ENCODE data around the gene PRPF39.
"Not testable (repeated sequence)": the region's sequence is repeated elsewhere in the genome, so short reads cannot be mapped to it uniquely, and the experiment has no call there.

The PRPF39 gene, protein sequence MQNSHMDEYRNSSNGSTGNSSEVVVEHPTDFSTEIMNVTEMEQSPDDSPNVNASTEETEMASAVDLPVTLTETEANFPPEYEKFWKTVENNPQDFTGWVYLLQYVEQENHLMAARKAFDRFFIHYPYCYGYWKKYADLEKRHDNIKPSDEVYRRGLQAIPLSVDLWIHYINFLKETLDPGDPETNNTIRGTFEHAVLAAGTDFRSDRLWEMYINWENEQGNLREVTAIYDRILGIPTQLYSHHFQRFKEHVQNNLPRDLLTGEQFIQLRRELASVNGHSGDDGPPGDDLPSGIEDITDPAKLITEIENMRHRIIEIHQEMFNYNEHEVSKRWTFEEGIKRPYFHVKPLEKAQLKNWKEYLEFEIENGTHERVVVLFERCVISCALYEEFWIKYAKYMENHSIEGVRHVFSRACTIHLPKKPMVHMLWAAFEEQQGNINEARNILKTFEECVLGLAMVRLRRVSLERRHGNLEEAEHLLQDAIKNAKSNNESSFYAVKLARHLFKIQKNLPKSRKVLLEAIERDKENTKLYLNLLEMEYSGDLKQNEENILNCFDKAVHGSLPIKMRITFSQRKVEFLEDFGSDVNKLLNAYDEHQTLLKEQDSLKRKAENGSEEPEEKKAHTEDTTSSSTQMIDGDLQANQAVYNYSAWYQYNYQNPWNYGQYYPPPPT

DNA sequence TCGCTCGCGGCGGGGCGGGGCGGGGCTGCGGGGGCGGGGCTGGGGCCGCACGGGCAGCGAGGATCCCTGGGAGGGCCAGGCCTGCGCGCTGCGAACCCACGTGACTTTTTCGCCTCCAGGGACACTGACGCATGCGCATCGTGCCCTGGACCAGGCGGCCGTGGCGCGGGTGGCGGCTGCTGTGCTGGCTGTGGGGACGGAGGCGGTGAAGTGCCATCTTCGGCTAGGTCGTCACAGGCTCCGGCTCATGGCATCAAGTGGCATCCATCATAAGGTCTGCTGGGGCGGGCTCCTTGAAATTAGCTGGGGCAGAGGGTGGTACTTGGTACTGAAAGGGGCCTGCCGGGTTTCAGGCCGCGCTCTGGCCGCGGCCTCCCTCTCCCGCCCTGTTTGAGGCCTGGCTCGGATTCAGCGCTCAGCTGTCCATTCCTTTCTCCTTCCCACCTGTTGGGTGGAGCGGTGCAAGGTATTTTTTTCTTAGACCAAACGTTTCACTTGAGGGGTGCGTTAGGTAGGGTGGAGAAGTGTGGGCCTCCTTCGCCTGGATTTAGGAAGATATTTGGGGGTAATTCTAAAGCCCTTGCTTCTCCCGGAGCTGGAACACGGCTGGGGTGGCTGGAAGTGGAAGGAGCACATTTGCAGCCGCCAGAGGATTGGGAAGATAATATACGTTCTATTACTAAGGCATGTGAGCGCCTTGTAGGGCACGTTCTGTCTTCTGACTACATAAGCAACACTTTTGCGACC, at the start of gene PRPF39:
PRPF39 (plus strand) TSS at position 141 of the 747 bp plus-strand sequence. CDS start 11,124 bp downstream, outside the sequence.
- DNase-seq: peak; percentile 97

DNA sequence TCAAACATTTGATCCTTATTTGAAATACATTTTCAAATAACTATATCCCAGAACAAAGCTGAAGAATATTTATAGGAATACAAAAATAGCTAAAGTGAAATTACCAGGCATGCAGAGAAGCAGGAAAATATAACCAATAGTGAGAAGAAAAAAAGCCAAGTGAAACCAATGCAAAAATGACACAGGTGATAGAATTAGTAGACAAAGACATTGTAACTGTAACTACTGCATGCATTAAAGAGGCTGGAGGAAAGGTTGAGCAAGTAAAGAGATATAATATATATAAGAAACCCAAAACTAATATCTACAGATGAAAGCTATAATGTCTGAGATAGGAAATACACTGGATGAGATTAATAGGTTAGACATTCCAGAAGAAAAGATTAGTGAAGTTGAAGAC, 49.2 kb upstream of the PRPF39 start:
- DNase-seq: no peak

DNA sequence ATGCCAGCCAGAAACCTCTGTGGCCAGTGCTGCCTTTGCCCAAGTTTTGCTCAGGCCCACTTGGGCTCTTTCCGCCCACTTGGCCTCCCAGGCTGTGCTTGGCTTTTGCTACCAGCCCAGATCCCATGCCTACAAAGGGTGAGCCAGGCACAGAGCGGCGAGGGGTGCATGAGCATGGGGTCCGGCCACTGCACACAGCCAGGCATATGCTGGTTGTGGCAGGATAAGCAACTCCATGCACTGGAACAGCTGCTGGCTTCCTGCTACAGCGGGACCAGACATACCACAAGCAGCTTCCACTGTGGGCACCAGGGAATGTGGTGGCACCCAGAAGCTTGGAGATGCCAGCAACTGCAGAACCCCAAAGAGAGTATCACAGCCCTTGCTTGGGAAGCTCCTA, 45.7 kb upstream of the PRPF39 start:
- no peak for DNase-seq

DNA sequence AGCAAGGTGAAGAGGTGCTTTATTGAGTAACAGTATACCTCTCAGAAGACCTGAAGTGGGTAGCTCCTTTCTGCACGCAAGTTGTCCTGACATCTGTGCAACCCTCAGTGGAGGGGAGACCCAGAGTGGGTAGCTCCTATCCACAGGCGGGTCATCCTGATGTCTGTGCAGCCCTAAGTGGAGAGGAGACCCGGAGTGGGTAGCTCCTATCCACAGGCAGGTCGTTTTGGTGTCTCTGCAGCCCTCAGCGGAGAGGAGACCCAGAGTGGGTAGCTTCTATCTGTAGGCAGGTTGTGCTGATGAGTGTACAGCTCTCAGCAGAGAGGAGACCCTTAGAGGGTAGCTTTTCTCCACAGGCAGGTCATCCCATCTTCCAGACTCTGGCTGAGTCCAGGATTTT, 45.1 kb upstream of the PRPF39 start:
- no peak for DNase-seq

DNA sequence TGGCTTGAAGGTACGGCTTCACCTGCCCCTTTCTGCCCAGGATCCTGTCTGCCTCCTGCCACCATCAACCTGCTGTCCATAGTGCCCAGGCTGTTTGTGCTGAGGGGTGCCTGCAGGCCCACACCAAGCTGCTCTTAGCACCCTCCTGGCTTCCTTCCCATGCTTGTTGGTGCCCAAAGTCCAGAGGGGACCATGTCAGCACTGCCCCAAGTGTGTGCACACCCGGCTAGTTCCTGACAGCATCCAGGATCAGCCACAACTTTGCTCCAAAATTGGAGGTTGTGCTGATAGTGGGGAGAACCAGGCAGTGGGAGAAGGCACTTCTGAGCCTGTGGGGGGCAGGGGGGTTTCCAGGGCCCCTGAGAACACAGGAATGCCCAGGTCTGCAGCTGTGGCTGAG, 44.5 kb upstream of the PRPF39 start:
- DNase-seq: no peak

DNA sequence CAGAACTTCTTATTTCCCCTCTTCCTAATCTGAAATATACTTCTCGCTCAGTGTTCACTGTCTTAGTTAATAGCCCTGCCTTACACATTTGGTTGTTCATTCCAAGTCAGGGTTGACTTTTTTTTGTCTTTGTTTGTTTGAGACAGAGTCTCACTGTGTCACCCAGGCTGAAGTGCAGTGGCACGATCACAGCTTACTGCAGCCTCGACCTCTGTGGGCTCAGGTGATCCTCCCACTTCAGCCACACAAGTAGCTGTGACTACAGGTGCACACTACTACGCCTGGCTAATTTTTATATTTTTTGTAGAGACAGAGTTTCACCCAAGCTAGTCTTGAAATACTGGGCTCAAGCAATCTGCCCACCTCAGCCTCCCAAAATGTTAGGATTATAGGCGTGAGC, 42.3 kb upstream of the PRPF39 start:
- DNase-seq: no peak

DNA sequence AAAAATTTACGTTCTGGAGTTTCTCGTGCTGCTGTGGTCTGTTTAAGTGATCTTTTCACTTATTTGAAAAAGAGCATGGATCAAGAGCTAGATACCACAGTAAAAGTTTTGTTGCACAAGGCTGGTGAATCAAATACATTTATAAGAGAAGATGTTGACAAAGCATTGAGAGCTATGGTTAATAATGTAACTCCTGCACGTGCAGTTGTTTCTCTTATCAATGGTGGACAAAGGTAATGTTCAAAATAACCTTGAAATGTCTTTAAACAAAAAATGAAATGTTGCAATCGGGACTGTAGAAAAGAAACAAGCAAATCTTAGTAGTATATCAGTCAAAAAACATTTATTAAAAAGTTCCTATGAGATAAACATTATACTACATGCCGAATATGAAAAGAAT, 39.3 kb upstream of the PRPF39 start:
- DNase-seq: no peak

DNA sequence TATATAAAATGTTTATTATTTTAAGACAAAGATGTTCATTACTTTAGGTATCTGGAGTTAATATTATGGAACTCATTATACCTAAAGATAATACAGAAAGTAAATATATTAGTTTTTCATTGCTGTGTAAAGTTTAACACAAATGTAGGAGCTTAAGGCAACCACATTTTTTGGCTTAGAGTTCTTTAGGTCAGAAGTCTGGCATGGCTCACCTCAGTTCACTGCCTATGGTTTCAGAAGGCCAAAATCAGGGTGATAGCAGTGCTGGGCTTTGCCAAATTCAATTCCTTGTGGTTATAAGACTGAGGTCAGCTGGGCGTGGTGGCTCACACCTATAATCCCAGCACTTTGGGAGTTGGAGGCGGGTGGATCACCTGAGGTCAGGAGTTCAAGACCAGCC, 35.5 kb upstream of the PRPF39 start:
- no peak for DNase-seq

DNA sequence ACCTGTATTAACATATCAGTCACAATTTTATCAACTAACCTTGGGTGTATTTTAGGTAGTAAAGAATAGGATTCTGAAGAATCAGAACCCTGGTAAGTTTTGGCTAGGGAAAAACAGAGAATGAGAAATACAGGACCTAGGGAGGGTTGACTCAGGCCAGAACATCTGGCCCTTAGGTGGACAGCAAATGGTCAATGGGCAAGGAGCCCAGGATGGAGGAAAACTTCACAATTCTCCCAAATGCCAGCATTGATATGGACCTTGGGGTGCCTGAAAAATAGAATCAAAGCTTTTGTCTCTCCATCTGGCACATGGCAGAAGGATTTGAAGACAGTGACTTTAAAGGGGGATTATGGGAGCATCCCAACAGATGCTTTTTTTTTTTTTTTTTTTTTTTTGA, 32.7 kb upstream of the PRPF39 start:
- DNase-seq: no peak

DNA sequence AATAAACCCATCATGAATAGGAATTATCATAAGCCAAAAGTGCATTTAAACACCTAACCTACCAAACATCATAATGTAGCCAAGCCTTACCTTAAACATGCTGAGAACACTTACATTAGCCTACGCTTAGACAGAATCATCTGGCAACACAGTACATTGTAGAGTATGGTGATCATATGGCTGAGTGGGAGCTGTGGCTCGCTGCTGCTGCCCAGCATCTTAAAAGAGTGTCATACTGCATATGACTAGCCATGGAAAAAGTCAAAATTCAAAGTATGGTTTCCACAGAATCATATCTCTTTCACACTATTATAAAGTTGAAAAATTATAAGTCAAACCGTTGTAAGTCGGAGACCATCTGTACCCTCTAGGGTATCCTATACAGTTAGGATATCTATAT, 32.0 kb upstream of the PRPF39 start:
- DNase-seq: no peak

DNA sequence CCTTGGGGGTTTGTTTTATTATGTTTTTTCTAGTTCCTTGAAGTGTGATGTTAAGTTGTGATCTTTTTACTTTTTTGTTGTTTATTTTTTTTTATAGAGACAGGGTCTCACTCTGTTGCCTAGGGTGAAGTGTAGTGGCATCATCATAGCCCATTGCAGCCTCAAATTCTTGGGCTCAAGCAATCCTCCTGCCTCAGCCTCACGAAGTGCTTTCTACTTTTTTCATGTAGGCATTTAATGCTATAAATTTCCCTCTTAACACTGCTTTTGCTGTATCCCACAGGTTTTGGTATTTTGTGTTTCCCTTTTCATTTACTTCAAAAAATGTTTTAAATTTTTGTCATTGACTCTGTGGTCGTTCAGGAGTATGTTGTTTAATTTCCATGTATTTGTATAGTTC, 26.6 kb upstream of the PRPF39 start:
- no peak for DNase-seq

DNA sequence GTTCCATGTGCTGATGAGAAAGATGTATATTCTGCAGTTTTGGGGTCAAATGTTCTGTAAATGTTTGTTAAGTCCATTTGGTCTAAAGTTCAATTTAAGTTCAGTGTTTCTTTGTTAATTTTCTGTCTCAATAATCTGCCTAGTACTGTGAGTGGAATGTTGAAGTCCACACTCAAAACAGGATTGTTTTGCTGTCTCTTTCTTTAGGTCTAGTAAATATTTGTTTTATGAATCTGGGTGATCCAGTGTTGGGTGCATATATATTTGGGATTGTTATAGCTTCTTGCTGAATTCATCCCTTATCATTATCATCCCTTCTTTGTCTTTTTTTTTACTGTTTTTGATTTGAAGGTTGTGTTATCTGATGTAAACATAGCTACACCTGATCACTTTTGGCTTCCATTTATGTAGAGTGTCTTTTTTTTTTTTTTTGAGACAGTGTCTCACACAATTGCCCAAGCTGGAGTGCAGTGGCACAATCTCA, 26.0 kb upstream of the PRPF39 start:
- DNase-seq: no peak

DNA sequence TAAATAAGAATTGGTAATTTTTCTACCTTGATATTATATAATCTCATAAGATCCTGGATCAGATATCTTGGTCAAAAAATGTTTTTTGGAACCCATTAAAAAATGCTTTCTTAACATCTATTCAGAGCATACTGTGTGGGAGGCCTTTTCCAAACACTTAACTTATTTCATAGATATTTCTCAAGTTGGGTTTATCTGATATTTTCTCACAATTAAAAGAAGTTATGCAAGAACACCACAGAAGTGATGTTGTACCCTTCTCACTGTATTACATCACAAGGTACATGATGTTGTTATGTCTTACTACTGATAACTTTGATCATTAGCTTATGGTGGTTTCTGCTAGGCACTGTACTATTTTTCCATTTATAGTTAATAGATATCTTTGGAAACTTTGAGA, 23.4 kb upstream of the PRPF39 start:
- no peak for DNase-seq

DNA sequence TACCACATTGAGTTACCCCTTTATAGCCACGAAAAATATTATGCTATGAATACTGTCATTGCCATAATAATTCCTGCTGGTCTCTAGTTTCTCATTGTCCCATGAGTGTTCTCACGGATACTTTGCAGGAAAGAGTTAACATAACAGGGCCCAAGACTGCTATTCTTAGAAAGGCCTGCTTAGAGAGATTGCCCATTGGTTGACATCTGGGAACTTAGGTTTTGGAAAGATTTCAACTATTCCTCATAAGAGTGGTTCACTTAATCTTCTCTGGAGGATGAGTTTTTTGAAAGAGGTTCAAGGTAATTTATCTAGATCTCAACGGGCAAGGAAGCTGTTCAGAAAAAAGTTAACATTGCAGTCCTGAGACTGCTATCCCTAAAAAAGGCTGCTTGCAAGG, 18.4 kb upstream of the PRPF39 start:
- no peak for DNase-seq

DNA sequence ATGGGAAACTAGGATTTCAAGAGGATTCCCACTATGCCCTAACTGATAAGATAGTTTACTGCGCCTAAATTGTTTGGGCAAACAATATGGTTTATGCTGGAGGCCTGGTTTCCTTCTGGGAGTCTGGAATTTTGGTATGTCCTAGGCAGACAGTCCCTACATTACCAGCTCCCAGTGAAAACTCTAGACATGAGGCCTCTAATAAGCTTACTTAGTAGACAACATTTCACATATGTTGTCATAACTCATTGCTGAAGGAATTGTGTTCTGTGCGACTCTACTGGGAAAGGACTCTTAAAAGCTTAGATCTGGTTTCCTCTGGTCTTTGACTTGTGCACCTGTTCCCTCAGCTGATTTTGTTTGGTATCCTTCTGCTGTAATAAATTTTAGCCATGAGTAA, 18.0 kb upstream of the PRPF39 start:
- no peak for DNase-seq

DNA sequence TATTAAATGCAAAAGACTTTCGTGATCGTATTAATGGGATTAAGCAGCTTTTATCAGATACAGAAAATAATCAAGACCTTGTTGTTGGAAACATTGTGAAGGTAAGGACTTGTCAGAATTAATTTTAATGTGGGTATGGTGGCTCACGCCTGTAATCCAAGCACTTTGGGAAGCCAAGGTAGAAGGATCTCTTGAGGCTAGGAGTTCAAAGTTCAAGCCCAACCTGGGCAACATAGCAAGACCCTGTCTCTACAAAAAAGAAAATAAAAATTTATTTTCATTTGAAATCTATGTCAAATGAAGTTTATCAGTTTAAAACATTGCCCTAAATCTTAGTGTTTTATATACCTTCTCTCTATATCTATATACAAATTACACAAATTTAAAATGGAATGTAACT, 17.2 kb upstream of the PRPF39 start:
- no peak for DNase-seq

DNA sequence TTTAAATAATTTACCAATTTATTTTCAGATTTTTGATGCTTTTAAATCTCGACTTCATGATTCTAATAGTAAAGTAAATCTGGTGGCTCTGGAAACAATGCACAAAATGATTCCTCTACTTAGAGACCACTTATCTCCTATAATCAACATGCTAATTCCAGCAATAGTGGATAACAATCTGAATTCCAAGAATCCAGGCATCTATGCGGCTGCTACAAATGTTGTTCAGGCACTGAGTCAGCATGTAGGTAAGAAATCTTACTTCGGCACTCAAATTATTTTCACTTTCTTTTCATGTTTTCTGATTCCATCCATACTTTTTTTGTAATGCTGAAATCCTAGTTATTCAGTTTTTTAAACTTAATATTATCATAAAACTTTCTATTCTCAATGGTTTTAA, 15.5 kb upstream of the PRPF39 start:
- no peak for DNase-seq

DNA sequence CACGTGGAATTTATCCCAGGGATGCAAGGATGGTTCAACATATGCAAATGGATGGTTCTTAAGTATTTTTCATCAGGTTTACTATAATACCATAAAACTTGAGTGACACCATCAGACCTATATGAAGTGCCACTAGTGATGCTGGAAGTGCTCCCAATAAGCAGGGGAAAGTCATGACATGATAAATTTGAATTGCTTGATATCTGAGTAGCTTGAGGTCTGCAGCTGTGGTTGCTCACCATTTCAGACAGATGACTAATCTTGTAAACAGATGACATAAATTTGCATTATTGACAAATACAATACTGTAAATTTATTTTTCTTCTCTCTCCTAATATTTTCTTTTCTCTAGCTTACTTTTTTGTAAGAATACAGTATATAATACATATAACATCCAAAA, 13.7 kb upstream of the PRPF39 start:
- DNase-seq: no peak

DNA sequence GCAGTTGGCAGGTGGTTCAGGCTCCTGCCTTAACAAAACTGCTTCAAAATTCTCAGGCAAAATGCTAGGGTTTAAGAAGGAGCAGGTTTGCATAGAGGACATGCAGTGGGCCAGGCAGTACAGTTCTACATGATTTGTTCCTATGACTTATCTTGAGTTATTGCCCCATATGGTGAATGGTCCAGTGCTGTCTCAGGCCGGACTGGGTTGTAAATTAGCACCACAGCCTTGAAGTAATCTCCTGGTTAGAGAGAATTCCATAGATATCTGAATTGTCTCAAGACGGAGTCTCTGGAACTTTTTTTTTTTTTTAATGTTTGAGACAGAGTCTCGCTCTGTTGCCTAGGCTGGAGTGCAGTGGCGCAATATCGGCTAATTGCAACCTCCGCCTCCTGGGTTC, 11.8 kb upstream of the PRPF39 start:
- DNase-seq: no peak

DNA sequence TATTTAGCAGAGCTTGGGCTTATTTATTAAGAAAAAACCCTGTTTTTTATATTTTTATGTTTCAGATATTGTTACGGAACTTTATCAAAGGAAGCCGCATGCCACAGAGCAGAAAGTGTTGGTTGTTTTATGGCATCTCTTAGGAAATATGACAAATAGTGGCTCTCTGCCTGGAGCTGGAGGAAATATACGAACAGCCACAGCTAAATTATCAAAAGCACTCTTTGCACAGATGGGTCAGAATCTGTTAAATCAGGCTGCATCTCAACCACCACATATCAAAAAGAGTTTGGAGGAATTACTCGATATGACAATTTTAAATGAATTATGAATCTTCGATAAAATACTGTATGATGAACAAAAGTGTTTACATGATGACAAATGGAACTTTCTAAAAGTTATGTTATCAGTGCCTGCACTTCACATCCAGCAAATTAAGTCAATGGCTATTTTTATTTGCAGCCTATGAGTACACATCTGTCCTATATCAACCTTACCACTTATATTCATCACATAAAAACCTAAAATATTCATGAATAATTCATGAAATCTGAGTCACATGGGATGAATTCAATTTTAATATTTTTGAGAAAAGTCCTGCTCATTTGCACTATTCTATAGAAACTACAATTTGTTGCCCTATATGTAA, 10.6 kb upstream of the PRPF39 start:
- no peak for DNase-seq

DNA sequence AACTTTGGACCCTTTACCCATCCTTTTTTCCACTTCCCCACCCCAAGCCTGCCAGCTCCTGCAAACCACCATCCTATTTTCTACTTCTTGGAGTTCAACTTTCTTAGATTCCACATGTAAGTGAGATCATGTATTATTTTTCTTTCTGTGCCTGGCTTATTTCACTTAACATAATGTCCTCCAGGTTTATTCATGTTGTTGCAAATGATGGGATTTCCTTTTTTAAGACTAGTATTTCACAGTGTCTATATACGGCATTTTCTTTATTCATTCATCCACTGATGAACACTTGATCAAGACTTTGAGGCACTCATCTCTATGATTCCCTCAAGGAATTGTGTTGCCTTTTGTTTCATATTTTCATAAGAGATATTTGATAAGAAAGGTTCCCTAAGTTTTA, 5.6 kb upstream of the PRPF39 start:
- no peak for DNase-seq

DNA sequence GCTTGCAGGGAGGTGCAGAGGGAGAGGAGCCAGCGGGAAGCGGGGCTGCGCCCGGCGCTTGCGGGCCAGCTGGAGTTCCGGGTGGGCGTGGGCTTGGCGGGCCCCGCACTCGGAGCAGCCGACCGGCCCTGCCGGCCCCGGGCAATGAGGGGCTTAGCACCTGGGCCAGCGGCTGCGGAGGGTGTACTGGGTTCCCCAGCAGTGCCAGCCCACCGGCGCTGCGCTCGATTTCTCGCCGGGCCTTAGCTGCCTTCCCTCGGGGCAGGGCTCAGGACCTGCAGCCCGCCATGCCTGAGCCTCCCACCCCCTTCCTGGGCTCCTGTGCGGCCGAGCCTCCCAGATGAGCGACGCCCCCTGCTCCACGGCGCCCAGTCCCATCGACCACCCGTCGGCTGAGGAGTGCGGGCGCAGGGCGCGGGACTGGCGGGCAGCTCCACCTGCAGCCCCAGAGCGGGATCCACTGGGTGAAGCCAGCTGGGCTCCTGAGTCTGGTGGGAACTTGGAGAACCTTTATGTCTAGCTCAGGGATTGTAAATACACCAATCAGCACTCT, 3.4 kb upstream of the PRPF39 start:
- DNase-seq: not testable (repeated sequence)

DNA sequence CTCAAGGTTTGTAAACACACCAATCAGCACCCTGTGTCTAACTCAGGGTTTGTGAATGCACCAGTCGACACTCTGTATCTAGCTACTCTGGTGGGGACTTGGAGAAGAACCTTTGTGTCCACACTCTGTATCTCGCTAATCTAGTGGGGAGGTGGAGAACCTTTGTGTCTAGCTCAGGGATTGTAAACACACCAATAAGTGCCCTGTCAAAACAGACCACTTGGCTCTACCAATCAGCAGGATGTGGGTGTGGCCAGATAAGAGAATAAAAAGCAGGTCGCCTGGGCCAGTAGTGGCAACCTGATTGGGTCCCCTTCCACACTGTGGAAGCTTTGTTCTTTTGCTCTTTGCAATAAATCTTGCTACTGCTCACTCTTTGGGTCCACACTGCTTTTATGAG, 2.8 kb upstream of the PRPF39 start:
- DNase-seq: not testable (repeated sequence)

Data from activated CD8-positive, alpha-beta memory T cell treated with anti-CD3 and anti-CD28 coated beads, Interleukin-2, amount 50 U/mL, for 48 hours (primary cell).